GM18520 (cell line): ENCODE measurements around the gene SYT1.

Experiments
- ATAC-seq: cut with Tn5 transposase; IDR thresholded peaks from one replicate; pipeline ENCODE4 v1.9.1; 2021; ENCODE audit not compliant: unreplicated experiment

SYT1 gene

DNA sequence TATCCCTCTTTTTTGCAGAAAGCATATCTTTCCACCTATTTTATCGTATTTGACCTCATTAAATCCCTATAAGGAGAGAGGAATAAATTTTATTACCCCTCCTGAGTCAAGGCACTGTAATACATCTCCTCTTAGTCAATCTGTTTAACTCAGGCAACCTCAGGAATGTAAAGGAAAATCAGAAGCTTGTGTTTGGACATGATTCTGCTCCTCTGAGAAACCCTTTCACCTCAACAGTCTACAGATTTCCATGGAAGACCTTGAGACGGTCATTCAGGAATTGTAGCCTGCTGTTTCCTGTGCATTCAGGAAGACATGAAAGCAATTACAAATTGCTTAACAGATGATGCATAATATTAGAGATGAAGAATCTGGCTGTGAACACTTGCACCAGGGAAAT lies 465.4 kb downstream of the SYT1 start:
- ATAC-seq = no peak

DNA sequence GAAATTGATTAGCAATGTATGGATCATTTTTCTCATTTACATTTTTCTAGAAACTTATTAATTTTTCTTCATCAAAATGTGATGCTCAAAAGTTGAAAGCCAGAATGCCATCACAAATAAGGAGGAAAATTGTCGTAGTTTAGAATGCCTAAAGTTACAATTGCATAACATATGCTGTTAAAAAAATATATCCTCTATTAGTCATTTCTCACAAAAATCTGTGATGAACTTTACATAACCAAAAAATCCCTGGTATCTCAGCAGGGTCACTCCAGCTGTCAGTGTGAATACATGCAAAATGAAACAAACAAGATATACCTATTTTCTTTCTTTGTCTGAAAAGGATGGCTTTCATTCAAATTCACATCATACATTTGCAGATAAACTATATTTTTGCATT lies 467.3 kb downstream of the SYT1 start:
- no peak for ATAC-seq

DNA sequence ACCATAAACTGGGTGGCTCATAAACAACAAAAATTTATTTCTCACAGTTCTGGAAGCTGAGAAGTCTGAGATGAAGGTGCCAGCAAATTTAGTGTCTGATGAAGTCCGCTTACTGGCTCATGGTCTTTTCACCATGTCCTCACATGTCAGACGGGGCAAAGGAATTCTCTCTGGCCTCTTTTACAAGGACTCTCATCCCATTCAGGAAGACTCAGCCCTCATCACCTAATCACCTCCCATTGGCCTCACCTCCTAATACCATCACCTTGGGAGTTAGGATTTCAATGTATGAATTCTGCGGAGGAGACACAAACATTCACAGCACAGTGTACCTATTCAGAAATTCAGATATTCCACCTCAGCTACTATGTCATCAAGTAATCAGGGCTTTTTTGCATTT lies 468.6 kb downstream of the SYT1 start:
- no peak for ATAC-seq

- no peak for ATAC-seq
These were observed 473.2 kb downstream of the SYT1 start for GRCh38 chr12:79337662-79338290.

DNA sequence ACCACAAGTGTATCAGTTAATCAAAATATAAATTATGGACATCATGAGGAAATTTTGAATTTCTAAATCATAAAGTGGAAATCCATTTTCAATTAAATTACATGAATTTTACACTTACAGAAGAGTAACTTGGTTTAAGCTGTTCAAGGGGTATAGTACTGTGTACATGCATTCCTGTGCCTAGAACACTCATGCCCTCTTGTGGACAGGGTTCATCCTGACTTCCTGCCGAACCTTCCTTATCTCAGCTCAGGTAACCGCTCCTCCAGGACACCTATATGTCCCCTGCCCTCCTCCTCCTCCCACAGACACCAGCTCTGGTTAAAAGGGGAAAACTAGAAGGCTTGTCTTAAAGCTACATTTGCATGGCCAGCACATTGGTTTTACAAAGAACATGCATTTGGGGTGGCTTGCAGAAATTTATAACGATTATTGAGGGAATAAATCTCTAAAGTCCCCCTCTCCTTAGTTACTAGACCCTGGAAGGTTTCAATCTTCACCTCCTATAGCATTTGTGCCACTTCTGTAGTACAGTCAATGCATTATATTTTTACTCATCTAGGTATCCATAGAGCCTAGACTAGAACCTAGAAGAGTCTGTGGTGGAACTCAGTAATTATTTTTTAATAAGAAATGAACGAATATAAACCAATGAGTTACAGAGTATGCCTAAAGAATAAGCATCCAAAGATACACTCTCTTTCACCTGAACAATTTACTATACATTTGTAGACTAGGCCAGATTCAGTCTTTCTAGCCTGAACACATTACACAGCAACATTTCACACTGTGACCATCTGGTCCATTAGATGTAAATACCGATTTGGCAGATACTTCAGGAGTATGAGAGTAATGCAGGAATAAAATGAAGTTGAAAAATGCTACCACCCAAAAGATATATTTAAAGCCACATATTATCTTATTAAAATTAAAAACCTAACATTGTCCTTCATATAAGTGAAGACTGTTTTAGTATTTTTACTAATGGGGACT lies 480.6 kb downstream of the SYT1 start:
- peak; percentile 50 for ATAC-seq

DNA sequence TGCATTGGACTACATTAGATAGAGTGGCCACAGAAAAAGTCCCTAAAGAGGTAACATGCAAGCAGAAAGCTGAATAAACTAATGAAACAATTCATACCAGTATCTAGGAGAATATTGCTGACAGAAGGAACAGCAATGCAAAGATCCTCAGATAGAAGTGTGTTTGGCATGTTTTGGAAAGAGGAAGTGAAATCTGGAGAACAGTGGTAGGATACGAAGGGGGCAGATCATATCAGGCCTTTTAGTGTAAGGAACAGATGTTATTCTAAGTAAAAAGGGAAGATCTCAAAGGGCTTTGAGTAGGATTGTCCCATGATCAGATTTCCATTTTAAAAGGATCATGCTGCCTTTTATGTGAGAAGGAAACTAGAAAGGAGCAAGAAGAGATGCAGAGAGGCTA lies 483.3 kb downstream of the SYT1 start:
- ATAC-seq = no peak

DNA sequence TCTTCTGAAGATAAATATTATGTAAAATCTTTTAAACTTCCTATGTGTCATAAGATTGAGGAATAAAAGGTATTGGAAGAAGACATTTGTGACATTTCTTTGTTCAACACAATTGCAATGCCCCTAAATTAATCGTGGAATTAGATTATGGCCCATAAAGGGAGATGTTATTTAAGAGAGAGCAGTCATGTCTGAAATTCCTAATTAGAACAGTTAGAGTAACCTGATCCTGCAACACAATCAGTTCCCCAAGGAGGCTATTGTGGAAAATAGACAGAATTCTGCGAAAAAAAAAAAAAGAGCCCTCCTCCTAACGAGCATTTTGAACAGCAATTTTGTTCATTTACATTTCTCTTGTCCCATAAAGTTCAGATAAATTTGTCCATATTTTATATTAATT lies 486.7 kb downstream of the SYT1 start:
- ATAC-seq = no peak

- no peak for ATAC-seq
These were observed 491.6 kb downstream of the SYT1 start for GRCh38 chr12:79356216-79356615.

DNA sequence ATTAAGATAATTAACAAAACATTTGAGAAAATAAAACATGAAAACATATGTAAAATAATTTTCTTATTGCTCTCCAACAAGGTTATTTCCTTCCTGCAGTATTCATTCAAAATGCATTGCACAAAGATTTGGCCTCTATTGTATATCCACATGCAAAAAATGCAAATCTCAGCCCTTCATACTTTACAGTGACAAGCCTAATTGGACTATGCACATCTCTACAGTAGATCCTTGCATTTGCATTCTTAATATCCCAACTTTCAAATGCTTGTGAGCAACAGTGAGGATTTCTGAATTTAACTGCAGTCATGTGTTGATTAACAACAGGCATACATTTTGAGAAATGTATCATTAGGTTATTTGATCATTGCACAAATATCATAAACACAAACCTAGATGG lies 492.5 kb downstream of the SYT1 start:
- ATAC-seq = no peak

DNA sequence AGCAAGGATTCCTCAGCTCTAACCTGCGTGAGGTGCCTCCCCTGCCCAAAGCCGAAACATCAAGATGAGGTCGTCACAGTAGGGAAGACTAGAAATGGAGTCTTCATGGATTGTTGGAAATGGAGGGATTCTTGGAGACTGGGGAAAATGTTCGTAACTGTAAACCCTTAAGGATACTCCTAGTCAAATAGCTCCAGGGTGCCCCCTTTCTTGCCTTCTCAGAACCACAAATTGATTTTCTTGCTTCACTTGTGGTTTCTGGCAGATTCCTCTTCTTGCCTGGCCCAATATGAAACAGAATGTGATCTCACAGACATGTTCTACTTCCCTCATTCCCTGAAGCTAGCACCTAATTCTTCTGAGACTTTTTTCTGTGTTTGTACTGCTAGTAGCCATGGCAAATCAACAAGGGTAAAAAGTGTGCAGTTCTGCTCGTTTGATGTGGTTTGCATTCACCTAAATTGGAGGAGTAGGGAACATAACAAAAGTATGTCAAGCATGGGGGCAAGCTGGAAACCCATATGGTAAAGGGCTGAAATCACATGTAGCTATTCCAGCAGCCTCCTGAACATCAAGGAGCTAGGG lies 494.2 kb downstream of the SYT1 start:
- no peak for ATAC-seq

DNA sequence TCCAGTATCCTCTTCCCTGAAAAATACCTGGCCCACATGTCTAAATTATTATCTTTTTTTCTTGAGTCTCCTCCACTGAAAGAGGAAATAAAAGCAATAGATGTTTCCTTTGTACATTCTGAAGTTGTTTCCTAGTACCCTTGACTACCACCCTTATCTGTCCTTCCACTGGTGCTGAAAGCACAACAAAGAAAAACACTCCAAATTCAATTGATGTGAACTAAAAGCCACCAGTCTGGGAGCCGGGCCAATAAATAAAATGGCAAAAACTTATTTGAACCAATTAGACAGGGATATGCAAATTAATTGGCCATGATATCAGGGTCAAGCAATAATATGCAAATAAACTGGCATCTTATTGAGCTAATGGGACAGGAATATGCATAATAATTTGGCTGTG lies 495.7 kb downstream of the SYT1 start:
- no peak for ATAC-seq

GRCh38 chr12:79360936-79361335 lies 496.4 kb downstream of the SYT1 start:
- ATAC-seq = no peak

- ATAC-seq = no peak
These were observed 499.6 kb downstream of the SYT1 start for GRCh38 chr12:79364197-79364596.

- no peak for ATAC-seq
These were observed 501.8 kb downstream of the SYT1 start for GRCh38 chr12:79366374-79366773.

DNA sequence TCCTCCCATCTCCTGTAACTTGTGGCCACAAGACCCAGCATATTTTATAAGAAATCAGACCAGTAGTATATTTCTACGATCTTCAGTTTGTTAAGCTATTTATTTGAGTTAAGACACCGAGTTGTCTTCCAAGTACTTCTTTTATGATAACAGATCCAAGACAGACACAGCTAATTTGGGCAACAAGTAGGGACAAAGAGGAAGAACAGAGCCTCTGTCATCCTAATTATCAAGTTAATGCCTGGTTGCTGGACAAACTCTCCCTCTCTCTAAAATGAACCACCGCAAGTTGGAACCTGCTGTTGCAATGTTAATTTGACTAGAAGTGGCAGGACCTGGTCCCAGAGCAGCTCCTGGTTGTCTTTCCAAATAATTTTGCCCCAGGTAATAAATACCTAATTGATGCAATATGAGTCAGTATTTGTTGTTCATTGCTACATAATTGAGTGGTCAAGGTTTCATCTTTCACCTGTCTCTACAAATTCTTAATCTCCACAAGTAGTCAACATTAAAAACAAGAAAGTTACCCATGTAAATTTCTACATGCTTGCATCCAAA lies 502.5 kb downstream of the SYT1 start:
- no peak for ATAC-seq

GRCh38 chr12:79370021-79370420 lies 505.4 kb downstream of the SYT1 start:
- no peak for ATAC-seq

DNA sequence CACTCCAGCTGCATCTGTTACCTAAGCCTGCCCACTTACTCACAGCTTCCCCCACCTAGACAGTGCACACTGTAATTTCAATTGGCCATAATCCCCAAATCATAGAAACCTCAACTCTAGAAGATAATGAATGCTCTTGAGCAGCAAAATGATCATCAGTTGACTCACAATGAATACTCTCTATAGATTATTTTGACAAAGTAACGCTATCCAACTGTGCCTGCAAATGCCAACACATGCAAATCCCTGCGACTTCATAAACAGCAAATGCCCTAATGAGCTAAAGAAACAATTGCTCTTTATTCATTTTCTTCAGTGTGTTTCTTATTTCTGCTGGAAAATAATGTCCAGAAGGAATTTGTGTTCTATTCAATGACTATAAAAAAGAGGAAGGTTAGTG lies 506.7 kb downstream of the SYT1 start:
- no peak for ATAC-seq

GRCh38 chr12:79373896-79374499 lies 509.4 kb downstream of the SYT1 start:
- peak; percentile 50 for ATAC-seq

GRCh38 chr12:79374545-79374944 lies 510.0 kb downstream of the SYT1 start:
- ATAC-seq = no peak

- no peak for ATAC-seq
These were observed 510.5 kb downstream of the SYT1 start for GRCh38 chr12:79375050-79375449.

DNA sequence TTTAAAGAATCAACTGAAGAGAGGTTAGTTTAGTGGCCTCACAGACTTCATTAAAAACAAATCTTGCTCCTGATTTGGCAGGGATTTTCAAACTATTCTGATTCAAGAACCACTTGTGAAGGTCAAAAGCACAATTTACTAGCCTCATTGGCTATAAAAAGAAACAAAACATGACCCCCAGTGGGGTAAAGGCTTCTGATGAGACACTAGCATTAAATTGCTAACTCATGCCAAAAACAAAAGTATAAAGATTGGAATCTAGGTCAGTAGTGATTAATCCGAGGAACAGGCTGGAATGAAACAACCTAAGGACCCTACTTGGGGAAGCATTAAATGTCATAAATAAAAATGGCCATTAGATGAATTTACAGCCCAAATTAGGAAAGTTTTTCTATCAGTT lies 513.9 kb downstream of the SYT1 start:
- ATAC-seq = no peak
